HPDE6-E6E7 (cell line): ENCODE measurements around the gene COL11A1.
"Not testable (repeated sequence)": the region's sequence is repeated elsewhere in the genome, so short reads cannot be mapped to it uniquely, and the experiment has no call there.

Experiments used
- DNase-seq: peaks from one replicate; pipeline ENCODE4 v3.0.0; 2011; ENCODE audit warnings: missing footprints; ENCODE audit errors: extremely low spot score

The COL11A1 gene

GRCh38 chr1:102836991-102837390 is 271.3 kb downstream of the COL11A1 start:
- no peak for DNase-seq

- no peak for DNase-seq
Measured at GRCh38 chr1:102834688-102835320, 273.5 kb downstream of the COL11A1 start.

- DNase-seq = no peak
Measured at GRCh38 chr1:102833151-102833550, 275.2 kb downstream of the COL11A1 start.

- not testable (repeated sequence) for DNase-seq
Measured at GRCh38 chr1:102826706-102827105, 281.6 kb downstream of the COL11A1 start.
